ENCODE results near the gene CNR2. TPM values are rescaled to one million over a fixed set of nuclear protein-coding genes. Genes with fewer than 3 reads are reported as not detected.

Gene CNR2
- total and polyA plus RNA-seq, 7 donors, result 0.01 to 0.13 (median 0.08) TPM; not detected in 4

GRCh38 chr1:23924601-23925000 lies 11.4 kb upstream of the CNR2 start:
- Histone ChIP-seq H3K27me3 (ENCODE audit: insufficient read depth in 3 of 3, low read length in 2 of 3) (no peaks in the 10 kb centered on the region), H3K27ac (no peak overlapping the region)

GRCh38 chr1:23923592-23924499 lies 10.7 kb upstream of the CNR2 start:
- H3K4me3 ChIP-seq, result no peak overlapping the region
- DNase-seq (peak in 1 of 2 donors; percentile 30), ATAC-seq (peak in 1 of 4 donors; percentile 31)
- intact Hi-C loops (cut with DNase I), result no loop called here
- peaks cover 12% of the 10 kb centered on the region for H3K4me1 ChIP-seq
- H3K36me3 ChIP-seq (ENCODE audit: insufficient read depth in 1 of 2, low read depth in 1 of 2), result no peaks in the 10 kb centered on the region
- no peaks in the 10 kb centered on the region for H3K27me3 ChIP-seq (ENCODE audit: insufficient read depth in 3 of 3, low read length in 2 of 3)
- TF ChIP-seq, protein P1, sequence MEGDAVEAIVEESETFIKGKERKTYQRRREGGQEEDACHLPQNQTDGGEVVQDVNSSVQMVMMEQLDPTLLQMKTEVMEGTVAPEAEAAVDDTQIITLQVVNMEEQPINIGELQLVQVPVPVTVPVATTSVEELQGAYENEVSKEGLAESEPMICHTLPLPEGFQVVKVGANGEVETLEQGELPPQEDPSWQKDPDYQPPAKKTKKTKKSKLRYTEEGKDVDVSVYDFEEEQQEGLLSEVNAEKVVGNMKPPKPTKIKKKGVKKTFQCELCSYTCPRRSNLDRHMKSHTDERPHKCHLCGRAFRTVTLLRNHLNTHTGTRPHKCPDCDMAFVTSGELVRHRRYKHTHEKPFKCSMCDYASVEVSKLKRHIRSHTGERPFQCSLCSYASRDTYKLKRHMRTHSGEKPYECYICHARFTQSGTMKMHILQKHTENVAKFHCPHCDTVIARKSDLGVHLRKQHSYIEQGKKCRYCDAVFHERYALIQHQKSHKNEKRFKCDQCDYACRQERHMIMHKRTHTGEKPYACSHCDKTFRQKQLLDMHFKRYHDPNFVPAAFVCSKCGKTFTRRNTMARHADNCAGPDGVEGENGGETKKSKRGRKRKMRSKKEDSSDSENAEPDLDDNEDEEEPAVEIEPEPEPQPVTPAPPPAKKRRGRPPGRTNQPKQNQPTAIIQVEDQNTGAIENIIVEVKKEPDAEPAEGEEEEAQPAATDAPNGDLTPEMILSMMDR (IDR thresholded peaks at IDR 0.05), result no peak
- H3K9me3 ChIP-seq, result no peaks in the 10 kb centered on the region
- H3K27ac ChIP-seq, result no peak overlapping the region
- WGBS, 3 donors, result 11 to 32% (median 14%) methylated on average over 8 of the region's 8 CpGs

More at GRCh38 chr1:23924601-23925000, 11.4 kb upstream of the CNR2 start:
- Histone ChIP-seq H3K9me3 (no peaks in the 10 kb centered on the region), H3K4me1 (peaks cover 12% of the 10 kb centered on the region), H3K4me3 (no peak overlapping the region), H3K36me3 (ENCODE audit: insufficient read depth in 1 of 2, low read depth in 1 of 2) (no peaks in the 10 kb centered on the region)
- no peak for DNase-seq
- ATAC-seq, result no peak
- intact Hi-C loops (cut with DNase I), result no loop called here
- WGBS, 3 donors, result 91 to 96% (median 93%) methylated on average over 11 of the region's 11 CpGs
- TF ChIP-seq, protein P1 (IDR thresholded peaks at IDR 0.05), result no peak

GRCh38 chr1:23922321-23922943 lies 9.3 kb upstream of the CNR2 start:
- TF ChIP-seq, protein P1 (IDR thresholded peaks at IDR 0.05), result no peak
- Histone ChIP-seq H3K27ac (no peak overlapping the region), H3K27me3 (ENCODE audit: insufficient read depth in 3 of 3, low read length in 2 of 3) (no peaks in the 10 kb centered on the region), H3K4me1 (peaks cover 12% of the 10 kb centered on the region), H3K9me3 (no peaks in the 10 kb centered on the region), H3K4me3 (no peak overlapping the region), H3K36me3 (ENCODE audit: insufficient read depth in 1 of 2, low read depth in 1 of 2) (no peaks in the 10 kb centered on the region)
- no peak for DNase-seq
- WGBS, 3 donors, result 86 to 92% (median 90%) methylated on average over 8 of the region's 8 CpGs
- ATAC-seq, result no peak
- intact Hi-C loops (cut with DNase I), result no loop called here

GRCh38 chr1:23916209-23917131 lies 3.3 kb upstream of the CNR2 start:
- TF ChIP-seq, protein P1 (IDR thresholded peaks at IDR 0.05), result peak; percentile 55
- no peak for DNase-seq
- H3K9me3 ChIP-seq, result no peaks in the 10 kb centered on the region
- no peaks in the 10 kb centered on the region for H3K36me3 ChIP-seq (ENCODE audit: insufficient read depth in 1 of 2, low read depth in 1 of 2)
- no peak overlapping the region for H3K4me3 ChIP-seq
- H3K4me1 ChIP-seq, result peaks cover 7% of the 10 kb centered on the region
- WGBS, 3 donors, result 56 to 60% (median 58%) methylated on average over 12 of the region's 12 CpGs
- ATAC-seq, result peak; percentile 56 to 78 (median 68)
- H3K27me3 ChIP-seq (ENCODE audit: insufficient read depth in 3 of 3, low read length in 2 of 3), result no peaks in the 10 kb centered on the region
- no peak overlapping the region for H3K27ac ChIP-seq
- intact Hi-C loops (cut with DNase I), result loop anchor here in 1 of 2 donors (5.0 kb wide), 3 partner anchors 49 to 139 kb away; partner anchors contain the start of genes FUCA1 and PITHD1

Measured in psoas muscle (tissue), 8 donors.